Endothelial cell of hepatic sinusoid (primary cell): ENCODE measurements around the gene PRKD1.
"Not testable (repeated sequence)": the region's sequence is repeated elsewhere in the genome, so short reads cannot be mapped to it uniquely, and the experiment has no call there.

Experiments used
- in situ Hi-C: cut with HindIII; loops from 2 replicates; pipeline ENCODE4 v1.10.0; 2017; ENCODE audit warnings: low sequenced_read_pairs

Gene PRKD1

GRCh38 chr14:29802211-29802610 lies 125.4 kb downstream of the PRKD1 start:
- in situ Hi-C loops = no loop called here

- in situ Hi-C loops = no loop called here
Measured at GRCh38 chr14:29800961-29801360, 126.7 kb downstream of the PRKD1 start.

- in situ Hi-C loops = no loop called here
Measured at GRCh38 chr14:29799464-29800095, 128.1 kb downstream of the PRKD1 start.

- in situ Hi-C loops = no loop called here
Measured at GRCh38 chr14:29798811-29799210, 128.8 kb downstream of the PRKD1 start.

- in situ Hi-C loops = no loop called here
Measured at GRCh38 chr14:29798108-29798663, 129.5 kb downstream of the PRKD1 start.

GRCh38 chr14:29796853-29797252 lies 130.8 kb downstream of the PRKD1 start:
- in situ Hi-C loops = no loop called here

- in situ Hi-C loops = no loop called here
Measured at GRCh38 chr14:29789475-29789874, 138.2 kb downstream of the PRKD1 start.

- in situ Hi-C loops = no loop called here
Measured at GRCh38 chr14:29788093-29788492, 139.6 kb downstream of the PRKD1 start.

- in situ Hi-C loops = no loop called here
Measured at GRCh38 chr14:29783556-29783955, 144.1 kb downstream of the PRKD1 start.

- in situ Hi-C loops = no loop called here
Measured at GRCh38 chr14:29782041-29782440, 145.6 kb downstream of the PRKD1 start.

- in situ Hi-C loops = not testable (repeated sequence)
Measured at GRCh38 chr14:29777142-29777541, 150.5 kb downstream of the PRKD1 start.

GRCh38 chr14:29773990-29774389 lies 153.7 kb downstream of the PRKD1 start:
- in situ Hi-C loops = no loop called here

GRCh38 chr14:29763342-29763858 lies 164.2 kb downstream of the PRKD1 start:
- in situ Hi-C loops = no loop called here

GRCh38 chr14:29759521-29760340 lies 167.9 kb downstream of the PRKD1 start:
- in situ Hi-C loops = no loop called here

GRCh38 chr14:29757711-29758233 lies 169.9 kb downstream of the PRKD1 start:
- in situ Hi-C loops = no loop called here

GRCh38 chr14:29757188-29757680 lies 170.4 kb downstream of the PRKD1 start:
- in situ Hi-C loops = no loop called here

- in situ Hi-C loops = no loop called here
Measured at GRCh38 chr14:29756019-29756385, 171.6 kb downstream of the PRKD1 start.

GRCh38 chr14:29755311-29756018 lies 172.2 kb downstream of the PRKD1 start:
- in situ Hi-C loops = no loop called here

- in situ Hi-C loops = no loop called here
Measured at GRCh38 chr14:29754134-29754533, 173.5 kb downstream of the PRKD1 start.

- in situ Hi-C loops = no loop called here
Measured at GRCh38 chr14:29752221-29752923, 175.3 kb downstream of the PRKD1 start.
